Fibroblast of mammary gland (primary cell): ENCODE measurements around the gene PRICKLE2.

Source experiments
- DNase-seq: peaks from one replicate; pipeline ENCODE4 v3.0.0-alpha.2; 2010; ENCODE audit warnings: low read depth
- H3K4me3 ChIP-seq: 2 replicates; pipeline ENCODE4 v1.5.1; 2011; ENCODE audit warnings: low read depth, mild to moderate bottlenecking, low read length, moderate library complexity; ENCODE audit not compliant: control insufficient read depth
- TF ChIP-seq, protein P1 (sequence below): conservative IDR thresholded peaks from 2 replicates; pipeline ENCODE4 v1.5.1; 2011; ENCODE audit warnings: low read depth, low read length, inconsistent platforms; ENCODE audit not compliant: control insufficient read depth, insufficient read depth

PRICKLE2 gene

DNA sequence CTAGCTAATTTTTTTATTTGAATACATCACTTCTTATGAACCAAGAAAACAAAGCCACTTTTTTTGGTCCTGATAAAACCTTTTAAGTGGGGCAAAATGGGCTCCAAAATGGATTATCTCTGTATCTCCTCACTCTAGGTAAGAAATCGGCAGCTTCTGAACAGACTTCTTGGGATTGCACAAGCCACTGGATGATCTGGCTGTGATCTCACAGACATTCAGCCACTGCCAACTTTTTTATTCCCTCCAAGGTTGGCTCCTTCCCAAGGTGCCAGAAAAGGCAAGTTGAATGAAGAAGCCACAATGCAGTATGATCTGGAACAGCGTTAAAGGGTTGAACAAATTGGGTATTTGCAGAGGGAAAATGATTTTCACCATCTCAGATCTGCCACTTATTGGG lies 73.2 kb downstream of the PRICKLE2 start:
- no peak overlapping the region for H3K4me3 ChIP-seq
- DNase-seq, result peak; percentile 94
- TF ChIP-seq, protein P1, sequence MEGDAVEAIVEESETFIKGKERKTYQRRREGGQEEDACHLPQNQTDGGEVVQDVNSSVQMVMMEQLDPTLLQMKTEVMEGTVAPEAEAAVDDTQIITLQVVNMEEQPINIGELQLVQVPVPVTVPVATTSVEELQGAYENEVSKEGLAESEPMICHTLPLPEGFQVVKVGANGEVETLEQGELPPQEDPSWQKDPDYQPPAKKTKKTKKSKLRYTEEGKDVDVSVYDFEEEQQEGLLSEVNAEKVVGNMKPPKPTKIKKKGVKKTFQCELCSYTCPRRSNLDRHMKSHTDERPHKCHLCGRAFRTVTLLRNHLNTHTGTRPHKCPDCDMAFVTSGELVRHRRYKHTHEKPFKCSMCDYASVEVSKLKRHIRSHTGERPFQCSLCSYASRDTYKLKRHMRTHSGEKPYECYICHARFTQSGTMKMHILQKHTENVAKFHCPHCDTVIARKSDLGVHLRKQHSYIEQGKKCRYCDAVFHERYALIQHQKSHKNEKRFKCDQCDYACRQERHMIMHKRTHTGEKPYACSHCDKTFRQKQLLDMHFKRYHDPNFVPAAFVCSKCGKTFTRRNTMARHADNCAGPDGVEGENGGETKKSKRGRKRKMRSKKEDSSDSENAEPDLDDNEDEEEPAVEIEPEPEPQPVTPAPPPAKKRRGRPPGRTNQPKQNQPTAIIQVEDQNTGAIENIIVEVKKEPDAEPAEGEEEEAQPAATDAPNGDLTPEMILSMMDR, result no peak

DNA sequence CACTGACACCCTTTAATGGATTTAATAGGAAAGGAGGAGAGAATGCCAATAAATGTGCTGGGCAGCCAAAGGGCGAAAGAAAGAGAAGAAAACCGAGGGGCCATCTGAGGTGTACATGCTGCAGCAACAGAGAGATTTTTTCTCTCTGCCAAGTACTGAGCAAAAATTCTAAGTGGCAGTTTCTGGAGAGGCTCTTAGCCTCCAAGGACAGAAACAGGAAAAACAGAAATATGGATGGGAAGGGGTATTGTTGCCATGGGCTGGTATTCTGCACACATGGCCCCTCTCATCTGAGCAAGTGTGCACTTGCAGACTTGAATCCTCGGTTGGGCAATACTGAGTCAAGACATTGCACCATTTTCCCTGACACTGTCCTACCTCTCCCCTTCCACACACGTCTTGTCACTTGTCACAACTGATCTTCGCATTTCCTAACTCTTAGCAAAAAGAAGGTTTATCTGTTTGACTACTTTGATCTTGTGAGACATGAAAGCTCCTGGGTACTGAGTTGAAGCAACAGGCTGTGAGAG lies 73.9 kb downstream of the PRICKLE2 start:
- no peak for DNase-seq
- TF ChIP-seq, protein P1, result no peak
- no peak overlapping the region for H3K4me3 ChIP-seq

DNA sequence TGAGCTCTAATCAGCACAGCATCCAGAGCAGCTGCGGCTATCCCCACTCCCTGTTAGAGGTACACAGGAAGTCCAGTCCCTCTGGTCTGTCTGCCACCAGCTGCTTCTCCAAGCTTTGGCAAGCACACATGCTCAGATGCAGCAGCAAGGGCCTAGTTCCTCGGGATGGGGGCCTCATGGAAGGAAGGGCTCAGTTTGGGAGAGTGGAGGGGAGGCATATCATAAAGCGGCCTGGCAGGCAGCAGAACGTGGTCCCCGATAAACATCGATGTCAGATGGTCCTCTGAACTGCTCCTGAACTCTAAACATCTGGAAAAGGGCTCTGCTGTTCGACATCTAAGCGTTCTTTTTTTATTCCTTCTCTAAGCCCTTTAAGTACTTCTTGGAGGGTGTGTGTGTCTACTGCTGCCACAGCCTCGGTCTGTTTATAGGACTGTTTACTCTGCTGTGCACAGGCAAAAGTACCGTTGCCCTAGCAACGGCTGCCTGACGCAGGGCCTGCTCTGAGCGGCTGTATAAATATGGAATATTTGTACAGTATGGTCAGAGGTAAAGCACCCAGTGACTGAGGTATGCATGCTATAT lies 74.6 kb downstream of the PRICKLE2 start:
- TF ChIP-seq, protein P1, result no peak
- peak; percentile 67 for DNase-seq
- no peak overlapping the region for H3K4me3 ChIP-seq

DNA sequence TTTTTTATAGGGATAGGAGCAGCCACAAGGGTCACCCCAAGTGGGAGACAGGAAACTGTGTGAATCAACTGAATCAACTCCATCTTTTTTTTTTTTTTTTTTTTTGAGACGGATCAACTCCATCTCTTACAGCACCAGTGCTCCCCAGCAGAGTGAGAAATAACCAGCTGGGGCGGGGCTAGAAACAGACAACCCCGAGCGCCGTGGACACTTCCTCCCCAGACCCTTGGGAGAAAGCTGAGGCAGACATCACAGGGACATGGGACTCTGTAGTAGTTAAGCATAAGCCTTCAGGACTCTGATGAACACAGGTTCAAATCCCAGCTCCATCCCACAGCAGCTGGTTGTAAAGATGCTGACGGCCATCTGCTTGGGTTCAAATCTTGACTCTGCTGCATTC lies 75.4 kb downstream of the PRICKLE2 start:
- DNase-seq, result no peak
- TF ChIP-seq, protein P1, result no peak
- no peak overlapping the region for H3K4me3 ChIP-seq

DNA sequence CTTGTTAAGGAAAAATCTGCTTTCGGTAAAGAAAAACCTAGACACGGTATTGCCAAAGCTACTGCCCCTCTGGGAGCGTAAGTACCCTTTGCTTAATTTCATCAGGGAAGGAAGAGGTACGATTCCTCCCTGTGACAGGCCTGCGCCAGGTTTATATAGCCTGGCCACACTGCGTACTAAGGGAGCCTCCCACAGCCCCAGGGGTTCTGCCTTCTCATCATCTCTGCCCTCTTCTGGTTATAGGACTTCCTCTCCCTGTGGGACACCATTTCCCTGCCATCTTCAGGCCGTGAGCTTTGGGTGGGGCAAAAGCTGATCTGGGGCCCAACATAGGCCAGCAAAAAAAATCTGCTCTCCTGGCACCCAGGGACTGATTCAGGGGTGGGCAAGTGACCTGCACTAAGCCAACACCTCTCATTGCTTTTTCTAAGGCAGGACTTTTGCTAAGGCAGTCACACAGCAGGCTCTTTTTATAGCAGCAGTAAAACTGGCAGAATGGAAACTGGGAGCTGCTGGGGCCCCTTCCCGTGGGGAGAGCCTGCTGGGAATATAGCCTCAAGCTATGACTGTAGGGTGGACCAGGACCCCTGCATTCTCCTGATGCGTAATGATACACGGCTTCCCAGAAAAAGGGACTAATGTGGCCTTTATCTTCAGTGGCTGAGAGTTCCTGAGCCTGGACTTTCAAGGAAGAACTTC lies 76.2 kb downstream of the PRICKLE2 start:
- DNase-seq, result no peak
- TF ChIP-seq, protein P1, result no peak
- no peak overlapping the region for H3K4me3 ChIP-seq

DNA sequence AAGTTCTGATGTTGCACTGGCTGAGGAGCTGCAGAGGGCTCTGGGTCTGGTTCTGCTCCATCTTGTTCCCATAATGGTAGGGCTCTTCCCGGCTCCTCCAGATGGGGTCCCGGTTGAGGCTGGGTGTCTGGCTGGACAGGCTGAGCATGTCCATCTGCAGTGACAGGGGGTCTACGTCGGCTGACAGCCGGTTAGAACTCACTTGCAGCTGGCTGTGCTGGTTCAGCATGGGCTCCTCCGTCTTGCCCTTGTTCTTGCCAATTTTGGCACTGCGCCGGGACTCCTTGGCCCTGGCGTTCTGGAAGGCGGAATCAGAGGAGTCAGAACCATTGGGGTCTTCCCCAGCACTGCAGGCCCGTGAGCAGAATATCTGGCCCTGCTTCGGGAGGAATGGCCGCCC lies 78.1 kb downstream of the PRICKLE2 start:
- DNase-seq, result no peak
- TF ChIP-seq, protein P1, result no peak
- no peak overlapping the region for H3K4me3 ChIP-seq
